Peyer's patch (tissue), 4 donors: ENCODE measurements around the gene BAG5.

Experiments used
- CTCF ChIP-seq, 6 experiments: fragments of 450-650 bp in 4 of 6; fragments of 200-600 bp in 2 of 6; sonication (generic) in 1 of 6; IDR thresholded peaks; one replicate each; pipeline ENCODE4 v1.5.1; 2017 to 2019; ENCODE audit warnings: antibody characterized with exemption in 6 of 6, mild to moderate bottlenecking in 3 of 6, moderate library complexity in 1 of 6
- POLR2A ChIP-seq, 2 donors: fragments of 450-650 bp; IDR thresholded peaks; one replicate each; pipeline ENCODE4 v1.5.1; 2017; ENCODE audit warnings: antibody characterized with exemption in 2 of 2, mild to moderate bottlenecking in 2 of 2, moderate library complexity in 2 of 2

DNA sequence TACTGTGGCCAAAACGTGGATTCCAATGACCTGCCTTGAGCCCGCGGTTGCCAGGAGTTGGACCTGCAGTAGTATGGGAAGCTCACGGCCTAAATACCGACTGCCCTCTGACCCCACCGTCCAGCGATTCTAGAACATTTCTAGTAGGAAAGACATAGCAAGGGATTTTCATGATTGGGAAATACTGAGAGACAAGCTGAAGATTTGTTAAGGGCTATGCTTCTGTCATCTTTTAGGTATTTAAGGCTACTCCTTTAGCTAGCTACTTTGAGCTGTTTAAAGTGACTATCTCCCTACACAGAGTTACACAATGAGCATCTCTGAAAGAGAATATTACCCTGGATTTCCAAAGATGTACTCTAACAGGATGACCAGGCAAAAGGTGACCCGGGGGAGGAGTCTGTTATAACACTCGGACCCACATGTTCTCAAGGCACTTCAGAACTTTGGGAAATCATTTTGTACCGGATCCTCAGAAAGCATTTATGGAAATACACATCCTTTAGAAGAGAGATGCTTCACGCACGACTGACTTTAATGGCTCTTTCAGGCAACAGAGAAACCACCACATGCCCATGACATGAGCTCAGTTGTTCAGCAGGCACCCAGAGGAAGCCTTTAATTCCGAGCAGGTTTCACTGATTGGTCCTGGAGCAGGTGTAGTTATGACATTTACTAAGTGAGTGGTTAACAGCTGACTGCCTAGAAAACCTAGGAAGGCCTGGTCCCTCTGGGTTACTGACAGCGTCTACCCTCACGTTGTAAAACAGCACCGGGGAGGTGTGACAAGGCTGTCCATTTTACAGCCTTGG, 4.2 kb downstream of the BAG5 start:
- TF ChIP-seq CTCF (IDR thresholded peaks at IDR 0.05) (no peak), POLR2A (IDR thresholded peaks at IDR 0.05) (no peak)
